A549 (cell line): Measurements from ENCODE around the gene TYW3. TPM values are rescaled to one million over a fixed set of nuclear protein-coding genes. Genes with fewer than 3 reads are reported as not detected.

Experiments used
- ATAC-seq, 2 experiments: fragments of 200-7000 bp in 1 of 2; fragments of >200 bp in 1 of 2; cut with Nextera tagmentation in 1 of 2; cut with Tn5 transposase in 1 of 2; 3 replicates each; pipeline versions ENCODE4 v1.8.0 to v1.9.1; 2018 to 2020; ENCODE audit warnings: mild to moderate bottlenecking in 1 of 2, moderate library complexity in 1 of 2
- CTCF ChIA-PET: fragments of 300-600 bp; sonication (Branson Sonifier 250); formaldehyde crosslinking; extraction: SDS; loops from one replicate; lab custom pipeline; 2021; ENCODE audit warnings: antibody characterized with exemption, inconsistent platforms; lab: Yijun Ruan, JAX
- POLR2A ChIA-PET: fragments of 350-600 bp; formaldehyde crosslinking; extraction: SDS; loops from one replicate; lab custom pipeline; 2021; ENCODE audit warnings: antibody characterized with exemption, inconsistent platforms; lab: Yijun Ruan, JAX
- DNase-seq, 2 experiments: peaks; one replicate each; pipeline versions ENCODE4 v3.0.0 to v3.0.0-alpha.2; 2011 to 2016; ENCODE audit warnings: low read depth in 1 of 2, low spot score in 1 of 2
- FAIRE-seq: peaks from 2 replicates; lab custom pipeline; 2011; peaks lifted over from hg19 to GRCh38; lab: Jason Lieb, UNC
- H3K27ac ChIP-seq, 2 experiments: fragments of >200 bp; sonication (Bioruptor Twin); formaldehyde crosslinking; 3 replicates each; pipeline ENCODE4 v1.5.1; 2016 to 2017
- H3K4me1 ChIP-seq: fragments of >200 bp; sonication (Bioruptor Twin); formaldehyde crosslinking; 3 replicates; pipeline ENCODE4 v1.6.1; 2016
- H3K4me2 ChIP-seq: fragments of >200 bp; sonication (Bioruptor Twin); formaldehyde crosslinking; 3 replicates; pipeline ENCODE4 v1.6.1; 2016
- H3K4me3 ChIP-seq: fragments of >200 bp; sonication (Bioruptor Twin); formaldehyde crosslinking; 3 replicates; pipeline ENCODE4 v1.5.1; 2016
- H3K9me3 ChIP-seq: fragments of >200 bp; sonication (Bioruptor Twin); formaldehyde crosslinking; 3 replicates; pipeline ENCODE4 v1.6.1; 2016
- BHLHE40 ChIP-seq: IDR thresholded peaks from 2 replicates; pipeline ENCODE4 v1.6.1; 2012; ENCODE audit warnings: low read depth, low read length, inconsistent platforms
- CBX2 ChIP-seq: fragments of 200-600 bp; sonication (generic); IDR thresholded peaks from 2 replicates; pipeline ENCODE4 v1.6.1; 2016; ENCODE audit warnings: low read depth, mild to moderate bottlenecking, borderline replicate concordance
- CBX8 ChIP-seq: fragments of 200-600 bp; sonication (generic); IDR thresholded peaks from 2 replicates; pipeline ENCODE4 v1.6.1; 2016
- CEBPB ChIP-seq, 2 experiments: fragments of >200 bp in 1 of 2; sonication (Bioruptor Twin) in 1 of 2; formaldehyde crosslinking in 1 of 2; IDR thresholded peaks; 2 replicates each; pipeline ENCODE4 v1.6.1; 2012 to 2016
- CHD4 ChIP-seq: fragments of 200-600 bp; sonication (generic); IDR thresholded peaks from 2 replicates; pipeline ENCODE4 v1.6.1; 2016; ENCODE audit warnings: antibody characterized with exemption, mild to moderate bottlenecking, borderline replicate concordance
- EP300 ChIP-seq, 2 experiments: fragments of >200 bp; sonication (Bioruptor Twin); formaldehyde crosslinking; IDR thresholded peaks; 2 replicates in 1 of 2; 3 replicates in 1 of 2; pipeline ENCODE4 v1.6.1; 2016 to 2017
- FOSB ChIP-seq: fragments of 250-450 bp; sonication (Bioruptor Pico); IDR thresholded peaks from 2 replicates; pipeline ENCODE4 v1.5.0; 2020; ENCODE audit warnings: mild to moderate bottlenecking, moderate library complexity
- FOSL2 ChIP-seq, 2 experiments: fragments of 450-650 bp in 1 of 2; fragments of >200 bp in 1 of 2; sonication (Bioruptor Twin) in 1 of 2; formaldehyde crosslinking; IDR thresholded peaks; 2 replicates each; pipeline versions ENCODE4 v1.5.0 to v1.6.1; 2016 to 2020; ENCODE audit warnings: mild to moderate bottlenecking in 1 of 2, moderate library complexity in 1 of 2
- GATA3 ChIP-seq: IDR thresholded peaks from 2 replicates; pipeline ENCODE4 v1.6.1; 2012; ENCODE audit warnings: borderline replicate concordance
- HOXA7 ChIP-seq: fragments of 250-450 bp; sonication (Bioruptor Pico); IDR thresholded peaks from 2 replicates; pipeline ENCODE4 v1.5.0; 2020; ENCODE audit warnings: mild to moderate bottlenecking, moderate library complexity
- HOXB13 ChIP-seq: fragments of 250-450 bp; sonication (Bioruptor Pico); IDR thresholded peaks from 2 replicates; pipeline ENCODE4 v1.5.0; 2020; ENCODE audit warnings: low read depth, mild to moderate bottlenecking, moderate library complexity
- HOXB5 ChIP-seq: fragments of 250-450 bp; sonication (Bioruptor Pico); IDR thresholded peaks from 2 replicates; pipeline ENCODE4 v1.5.0; 2020; ENCODE audit warnings: mild to moderate bottlenecking, moderate library complexity
- JUN ChIP-seq, 2 experiments: fragments of >200 bp; sonication (Bioruptor Twin); formaldehyde crosslinking; IDR thresholded peaks; 2 replicates in 1 of 2; 3 replicates in 1 of 2; pipeline ENCODE4 v1.6.1; 2016 to 2017
- JUNB ChIP-seq: fragments of >200 bp; sonication (Bioruptor Twin); formaldehyde crosslinking; IDR thresholded peaks from 2 replicates; pipeline ENCODE4 v1.6.1; 2016
- KDM1A ChIP-seq: fragments of 200-600 bp; sonication (generic); IDR thresholded peaks from 2 replicates; pipeline ENCODE4 v1.6.1; 2016; ENCODE audit warnings: low read depth, mild to moderate bottlenecking
- KDM5A ChIP-seq: fragments of 200-600 bp; sonication (generic); IDR thresholded peaks from 2 replicates; pipeline ENCODE4 v1.6.1; 2016; ENCODE audit warnings: antibody characterized with exemption, mild to moderate bottlenecking
- MAFK ChIP-seq: fragments of 450-650 bp; IDR thresholded peaks from 2 replicates; pipeline ENCODE4 v1.6.1; 2014; ENCODE audit not compliant: partially characterized antibody
- NFE2L2 ChIP-seq: fragments of 150-350 bp; conservative IDR thresholded peaks from 2 replicates; pipeline ENCODE4 v1.6.1; 2014; ENCODE audit warnings: low read length
- PBX3 ChIP-seq: IDR thresholded peaks from 2 replicates; pipeline ENCODE4 v1.6.1; 2012
- PHF8 ChIP-seq: fragments of 200-600 bp; sonication (generic); IDR thresholded peaks from 2 replicates; pipeline ENCODE4 v1.6.1; 2016; ENCODE audit warnings: low read depth, mild to moderate bottlenecking, antibody characterized with exemption, moderate library complexity, borderline replicate concordance
- POLR2A ChIP-seq: IDR thresholded peaks from 2 replicates; pipeline ENCODE4 v1.6.1; 2012; ENCODE audit warnings: mild to moderate bottlenecking, low read length
- POLR2AphosphoS2 ChIP-seq: conservative IDR thresholded peaks from 2 replicates; pipeline ENCODE4 v1.6.1; 2012; ENCODE audit warnings: low read length, improper control_type of control experiment, inconsistent platforms
- RAD21 ChIP-seq, 2 experiments: fragments of >200 bp in 1 of 2; sonication (Bioruptor Twin) in 1 of 2; formaldehyde crosslinking in 1 of 2; IDR thresholded peaks in 1 of 2; conservative IDR thresholded peaks in 1 of 2; 2 replicates in 1 of 2; 3 replicates in 1 of 2; pipeline ENCODE4 v1.6.1; 2012 to 2018; ENCODE audit warnings: inconsistent platforms in 1 of 2
- RARB ChIP-seq: fragments of 250-450 bp; sonication (Bioruptor Pico); IDR thresholded peaks from 2 replicates; pipeline ENCODE4 v1.8.0; 2021; ENCODE audit warnings: mild to moderate bottlenecking, moderate library complexity
- RCOR1 ChIP-seq: fragments of 150-350 bp; IDR thresholded peaks from 2 replicates; pipeline ENCODE4 v1.6.1; 2014; ENCODE audit warnings: antibody characterized with exemption, low read length, low read depth
- RFX5 ChIP-seq: fragments of 450-650 bp; IDR thresholded peaks from 2 replicates; pipeline ENCODE4 v1.7.1; 2014; ENCODE audit warnings: antibody characterized with exemption, mild to moderate bottlenecking, moderate library complexity
- SMC3 ChIP-seq: fragments of >200 bp; sonication (Bioruptor Twin); formaldehyde crosslinking; IDR thresholded peaks from 3 replicates; pipeline ENCODE4 v1.6.1; 2018; ENCODE audit warnings: inconsistent platforms
- ZC3H11A ChIP-seq: fragments of 450-650 bp; IDR thresholded peaks from 2 replicates; pipeline ENCODE4 v1.6.1; 2014; ENCODE audit warnings: antibody characterized with exemption, mild to moderate bottlenecking
- ZFP36 ChIP-seq: fragments of 450-650 bp; IDR thresholded peaks from 2 replicates; pipeline ENCODE4 v1.6.1; 2014; ENCODE audit warnings: borderline replicate concordance; ENCODE audit not compliant: partially characterized antibody
- ZNF302 ChIP-seq: fragments of 250-450 bp; sonication (Bioruptor Pico); IDR thresholded peaks from 2 replicates; pipeline ENCODE4 v1.9.0; 2021; ENCODE audit warnings: inconsistent platforms, mild to moderate bottlenecking, moderate library complexity
- ZSCAN20 ChIP-seq: fragments of 250-450 bp; sonication (Bioruptor Pico); IDR thresholded peaks from 2 replicates; pipeline ENCODE4 v1.8.0; 2022; ENCODE audit warnings: mild to moderate bottlenecking, moderate library complexity
- WGBS: methylation state at CpG from one replicate; pipeline ENCODE4 v1.1.6; 2017; ENCODE audit errors: missing lambda C conversion rate; 5-methylcytosine and 5-hydroxymethylcytosine counted together
- polyA plus RNA-seq, 4 experiments: library from polyadenylated mRNA; depleted of rRNA in 3 of 4; stranded (reverse); fragments of >200 nt; fragmentation: RNase III in 1 of 4; extraction: RNeasy Plus Mini Kit Qiagen cat#74134 plus additional on column Dnase treatment in 1 of 4; gene quantifications; 2 replicates in 3 of 4; 3 replicates in 1 of 4; pipeline ENCODE4 v1.2.3, GENCODE V29; 2011 to 2017
- TF ChIP-seq, protein P1 (sequence below): fragments of >200 bp; sonication (Bioruptor Twin); formaldehyde crosslinking; IDR thresholded peaks from 3 replicates; pipeline ENCODE4 v1.5.1; 2016

The TYW3 gene
- polyA plus RNA-seq, 2 of the 4 experiments (the other 2 are of a cell fraction) = 17.1 to 33.1 TPM

DNA sequence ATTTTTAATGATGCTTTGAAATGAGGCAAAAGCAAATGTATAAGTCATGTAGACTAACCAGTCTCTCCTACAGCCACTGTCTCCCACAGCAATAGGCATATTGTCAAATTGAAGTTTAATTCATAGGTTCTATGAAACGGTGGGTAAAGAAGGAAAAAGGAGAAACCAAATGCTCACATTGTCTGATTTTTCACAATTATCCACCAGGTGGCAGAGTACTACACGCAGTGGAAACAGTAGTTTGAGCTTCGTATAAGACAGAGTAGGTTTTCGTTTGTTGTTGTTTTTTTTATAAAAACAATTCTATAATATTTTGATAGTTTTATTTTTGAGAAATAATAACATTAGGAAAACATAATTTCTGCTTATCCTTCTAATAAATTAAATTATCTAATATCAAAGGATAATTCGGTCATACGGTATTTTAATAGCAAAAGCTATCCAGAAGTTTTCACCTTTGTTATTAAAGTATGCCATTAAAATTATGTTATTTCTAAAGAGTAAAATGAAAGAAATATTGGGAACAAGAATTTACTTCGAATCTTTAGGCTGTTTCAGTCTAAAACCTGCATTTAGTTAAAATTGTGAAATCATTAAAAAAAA is 39.1 kb downstream of the TYW3 start:
- TF ChIP-seq RAD21 (conservative IDR thresholded peaks at IDR 0.05 in 1 of 2, IDR thresholded peaks at IDR 0.05 in 1 of 2) (peak; percentile 65 to 75), SMC3 (peak; percentile 73), ZNF302 (no peak), HOXB13 (CRISPR knock-in tag) (no peak), MAFK (no peak), JUN (IDR thresholded peaks at IDR 0.05) (no peak), RARB (CRISPR knock-in tag) (no peak), FOSL2 (IDR thresholded peaks at IDR 0.05) (no peak), FOSL2 (CRISPR knock-in tag; IDR thresholded peaks at IDR 0.05) (no peak), PBX3 (no peak), HOXB5 (no peak), CHD4 (no peak), GATA3 (no peak), EP300 (IDR thresholded peaks at IDR 0.05) (no peak), RFX5 (no peak), HOXA7 (CRISPR knock-in tag) (no peak), BHLHE40 (no peak), POLR2AphosphoS2 (no peak), CEBPB (IDR thresholded peaks at IDR 0.05) (no peak), ZC3H11A (no peak)
- TF ChIP-seq, protein P1, sequence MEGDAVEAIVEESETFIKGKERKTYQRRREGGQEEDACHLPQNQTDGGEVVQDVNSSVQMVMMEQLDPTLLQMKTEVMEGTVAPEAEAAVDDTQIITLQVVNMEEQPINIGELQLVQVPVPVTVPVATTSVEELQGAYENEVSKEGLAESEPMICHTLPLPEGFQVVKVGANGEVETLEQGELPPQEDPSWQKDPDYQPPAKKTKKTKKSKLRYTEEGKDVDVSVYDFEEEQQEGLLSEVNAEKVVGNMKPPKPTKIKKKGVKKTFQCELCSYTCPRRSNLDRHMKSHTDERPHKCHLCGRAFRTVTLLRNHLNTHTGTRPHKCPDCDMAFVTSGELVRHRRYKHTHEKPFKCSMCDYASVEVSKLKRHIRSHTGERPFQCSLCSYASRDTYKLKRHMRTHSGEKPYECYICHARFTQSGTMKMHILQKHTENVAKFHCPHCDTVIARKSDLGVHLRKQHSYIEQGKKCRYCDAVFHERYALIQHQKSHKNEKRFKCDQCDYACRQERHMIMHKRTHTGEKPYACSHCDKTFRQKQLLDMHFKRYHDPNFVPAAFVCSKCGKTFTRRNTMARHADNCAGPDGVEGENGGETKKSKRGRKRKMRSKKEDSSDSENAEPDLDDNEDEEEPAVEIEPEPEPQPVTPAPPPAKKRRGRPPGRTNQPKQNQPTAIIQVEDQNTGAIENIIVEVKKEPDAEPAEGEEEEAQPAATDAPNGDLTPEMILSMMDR = peak; percentile 66
- WGBS = 12% methylated on average over 7 of the region's 7 CpGs
- ChIA-PET POLR2A (no interaction called here), CTCF (interaction anchor here (0.6 to 2.6 kb wide), 10 partner anchors 9 to 437 kb away, joined by 3 to 39 read pairs (median 3); no protein-coding TSS in a partner anchor)
- Histone ChIP-seq H3K4me3 (no peak overlapping the region), H3K9me3 (no peaks in the 10 kb centered on the region), H3K4me1 (0 out of 3 replicates have a peak, but pooled peaks cover 3% of the 10 kb centered on the region), H3K4me2 (peak overlapping the region; percentile 38; the same call in 2 of the 3 replicates), H3K27ac (no peak overlapping the region)
- ATAC-seq = peak; percentile 56 to 80; a peak in 3 of 6 replicates
- DNase-seq = peak; percentile 1 to 45
- FAIRE-seq = no peak

DNA sequence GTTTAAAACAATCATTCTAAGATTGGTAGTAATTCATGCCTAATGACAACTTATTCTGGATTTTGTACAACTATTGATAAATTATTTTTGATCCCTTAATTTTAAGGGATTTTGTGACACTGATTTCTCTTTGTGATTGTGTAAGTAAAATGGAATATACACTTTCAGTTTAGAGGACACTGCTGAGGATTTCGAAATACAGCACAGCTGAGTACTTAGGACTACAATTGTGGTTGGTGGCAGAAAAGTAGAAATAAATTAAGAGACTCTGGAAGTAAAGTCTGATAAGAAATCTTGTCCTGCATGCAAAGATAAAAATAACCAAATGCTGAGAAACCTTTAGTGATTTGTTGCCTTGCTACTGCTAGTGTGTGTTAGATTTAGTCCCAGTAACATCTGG is 40.0 kb downstream of the TYW3 start:
- ChIA-PET POLR2A (no interaction called here), CTCF (interaction anchor here (1.2 kb wide), 1 partner anchor 12 kb away, joined by 3 read pairs; no protein-coding TSS in a partner anchor)
- ATAC-seq (no peak), DNase-seq (no peak), FAIRE-seq (no peak)
- H3K27ac ChIP-seq = no peak overlapping the region
- H3K4me2 ChIP-seq = peak overlapping the region; percentile 38
- TF ChIP-seq RCOR1 (no peak), FOSB (CRISPR knock-in tag) (no peak), CBX2 (no peak), SMC3 (no peak), KDM5A (no peak), POLR2A (no peak), HOXB13 (CRISPR knock-in tag) (no peak), NFE2L2 (no peak), CHD4 (no peak), PHF8 (no peak), KDM1A (no peak), ZFP36 (no peak), ZSCAN20 (no peak), CBX8 (no peak), ZC3H11A (no peak), HOXB5 (no peak), BHLHE40 (no peak), PBX3 (no peak), JUNB (no peak)
- H3K4me1 ChIP-seq = 0 out of 3 replicates have a peak, but pooled peaks cover 3% of the 10 kb centered on the region
- 16% methylated on average over 1 of the region's 1 CpG for WGBS
- no peaks in the 10 kb centered on the region for H3K9me3 ChIP-seq
- no peak overlapping the region for H3K4me3 ChIP-seq
